NCI-H1930 (cell line): ENCODE results near the gene TNPO3.
"Not testable (repeated sequence)": the region's sequence is repeated elsewhere in the genome, so short reads cannot be mapped to it uniquely, and the experiment has no call there.

ENCODE experiments used
- DNase-seq, 2 experiments: peaks; one replicate each; lab custom pipeline; 2025; lab: John Stamatoyannopoulos, UW

Gene TNPO3

DNA sequence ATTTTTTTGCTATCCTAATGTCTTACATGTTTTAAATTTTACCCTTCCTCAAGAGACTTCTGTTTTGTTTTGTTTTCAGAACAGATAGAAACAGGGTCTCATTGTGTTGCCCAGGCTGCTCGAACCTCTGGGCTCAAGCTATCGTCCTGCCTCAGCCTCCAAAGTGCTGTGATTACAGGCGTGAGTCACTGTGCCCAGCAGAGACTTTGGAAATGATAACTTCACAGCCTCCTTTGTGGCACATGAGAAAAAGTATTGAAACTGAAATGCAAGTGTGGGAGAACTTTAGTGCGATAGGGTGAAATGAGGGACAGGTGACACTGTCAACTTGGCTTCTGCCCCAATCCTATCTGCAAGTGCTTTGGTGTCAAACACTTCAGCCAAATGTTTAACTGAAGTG lies 95.6 kb downstream of the TNPO3 start:
- DNase-seq, result no peak

DNA sequence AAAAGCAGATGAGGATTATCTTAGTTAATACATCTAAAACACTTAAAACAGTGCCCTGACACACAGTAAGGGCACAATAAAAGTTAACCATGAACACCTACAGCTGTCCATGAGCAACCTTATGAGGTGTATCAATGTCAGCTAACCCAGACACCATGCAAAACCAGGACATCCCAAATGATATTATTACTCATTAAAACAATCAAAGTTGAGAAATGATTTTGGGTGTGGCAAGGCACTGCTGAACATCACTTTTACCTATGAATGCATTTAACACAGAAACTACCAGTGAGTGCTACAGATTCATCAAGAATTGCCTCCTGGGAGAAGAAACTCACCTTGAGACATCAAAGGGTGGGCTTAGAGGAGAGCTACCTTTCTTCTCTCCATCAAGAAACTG lies 98.9 kb downstream of the TNPO3 start:
- DNase-seq, result no peak

DNA sequence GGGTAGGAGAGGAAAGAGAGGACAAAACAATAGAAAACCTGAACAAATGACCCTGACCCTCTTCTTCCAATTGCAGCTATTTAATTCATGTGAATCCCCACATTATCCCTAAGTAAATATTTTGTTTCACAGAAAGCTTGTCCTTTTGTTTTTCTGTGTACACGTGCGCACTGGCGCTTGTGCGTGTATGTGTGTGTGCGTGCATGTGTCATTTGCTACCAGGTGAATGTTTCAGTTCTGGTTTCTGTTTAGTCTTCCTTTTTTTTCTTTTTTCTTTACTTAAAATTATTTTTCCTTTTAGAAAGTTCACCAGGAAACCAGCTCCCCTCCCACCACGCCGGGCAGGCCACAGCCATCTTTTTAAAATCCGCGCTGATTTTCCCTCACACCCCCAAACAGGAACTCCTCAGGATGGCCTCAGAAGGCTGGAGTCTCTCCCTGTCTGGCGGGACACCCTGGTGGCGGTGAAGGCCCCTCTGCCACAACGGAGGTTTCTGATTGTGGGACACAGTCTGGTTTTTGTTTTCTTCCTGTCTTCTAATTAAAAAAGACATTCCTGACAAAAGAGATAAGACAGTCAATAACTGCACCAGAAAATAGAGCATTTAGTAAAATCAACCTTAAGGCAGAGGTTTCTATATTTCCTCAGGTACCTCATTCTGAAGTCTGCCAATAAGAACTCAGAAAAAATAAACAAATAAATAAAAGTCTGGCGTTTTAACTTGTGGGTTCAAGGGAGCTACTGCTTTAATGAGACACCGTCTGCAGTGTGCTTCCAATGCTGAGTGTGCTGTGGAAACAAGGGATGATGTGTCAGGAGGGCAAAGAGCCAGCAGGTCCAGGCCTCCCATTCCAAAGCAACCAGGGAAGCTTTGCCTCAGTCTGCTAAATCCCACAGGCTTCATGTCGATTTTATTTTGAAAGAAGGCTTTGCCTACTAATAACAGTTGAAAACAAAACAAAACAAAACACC lies 99.8 kb downstream of the TNPO3 start:
- DNase-seq, result peak in 1 of 2 experiments; percentile 30

DNA sequence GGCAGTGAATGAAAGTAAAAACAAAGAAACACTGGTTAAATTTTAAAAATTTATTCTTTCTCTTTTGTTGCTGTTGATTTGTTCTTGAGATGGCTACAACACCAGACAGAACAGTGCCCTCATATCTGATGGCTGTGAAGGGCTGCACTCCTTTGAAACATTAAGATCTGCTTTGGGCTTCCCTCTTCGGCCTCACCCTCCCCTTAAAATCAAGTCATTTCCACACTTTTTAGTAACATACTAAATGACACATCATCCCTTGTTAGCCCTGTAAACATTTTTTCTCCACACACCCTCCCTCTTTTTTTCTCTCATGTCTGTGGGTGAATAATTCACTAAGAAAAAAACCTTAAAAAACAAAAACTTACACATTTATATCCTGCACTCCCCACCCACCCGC lies 100.8 kb downstream of the TNPO3 start:
- no peak for DNase-seq

DNA sequence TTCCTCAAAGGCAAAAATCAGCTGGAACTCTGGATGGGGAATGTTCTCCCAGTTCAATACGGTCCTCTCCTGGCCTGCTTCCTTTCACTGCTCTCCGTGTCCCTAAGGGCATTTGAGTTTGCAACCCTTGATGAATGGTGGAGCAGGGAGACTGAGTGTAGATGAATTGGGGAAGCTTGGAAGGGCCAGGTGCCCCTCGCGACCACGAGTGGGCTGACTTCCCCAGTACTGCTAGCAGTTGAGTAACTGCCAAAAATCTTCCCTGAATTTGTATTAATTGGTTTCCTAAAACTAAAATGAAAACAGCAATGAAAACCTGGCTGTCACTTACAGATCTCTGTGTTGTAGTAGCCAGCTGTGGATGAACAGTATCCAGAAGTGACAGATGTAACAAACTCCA lies 103.6 kb downstream of the TNPO3 start:
- no peak for DNase-seq

DNA sequence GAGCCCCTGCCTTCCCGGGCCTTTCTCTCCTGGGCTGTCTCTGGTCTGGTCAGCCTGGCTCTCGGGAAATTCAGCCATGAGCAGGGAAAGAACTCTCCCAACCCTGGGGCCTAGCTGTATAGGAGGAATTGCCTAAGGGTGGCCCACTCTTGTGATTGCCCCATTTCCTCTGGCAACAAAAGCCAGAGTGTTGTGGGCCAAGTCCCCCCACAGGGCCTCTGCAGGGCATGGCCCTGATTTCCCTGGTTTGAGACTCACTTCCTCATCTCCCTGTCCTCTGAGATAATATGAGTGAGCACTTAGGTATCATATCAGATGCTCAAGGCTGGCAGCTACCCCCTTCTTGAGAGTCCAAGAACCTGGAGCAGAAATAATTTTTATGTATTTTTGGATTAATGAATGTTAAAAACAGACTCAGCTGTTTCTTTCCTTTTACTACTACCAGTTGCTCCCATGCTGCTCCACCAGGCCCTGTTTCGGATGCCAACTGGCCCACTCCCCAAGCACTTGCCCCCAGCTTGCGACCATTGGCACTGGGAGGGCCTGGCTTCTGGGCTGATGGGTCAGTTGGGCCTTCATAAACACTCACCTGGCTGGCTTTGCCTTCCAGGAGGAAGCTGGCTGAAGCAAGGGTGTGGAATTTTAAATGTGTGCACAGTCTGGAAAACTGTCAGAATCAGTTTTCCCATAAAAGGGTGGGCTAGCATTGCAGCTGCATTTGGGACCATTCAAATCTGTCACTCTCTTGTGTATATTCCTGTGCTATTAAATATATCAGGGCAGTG lies 105.7 kb downstream of the TNPO3 start:
- DNase-seq, result no peak

DNA sequence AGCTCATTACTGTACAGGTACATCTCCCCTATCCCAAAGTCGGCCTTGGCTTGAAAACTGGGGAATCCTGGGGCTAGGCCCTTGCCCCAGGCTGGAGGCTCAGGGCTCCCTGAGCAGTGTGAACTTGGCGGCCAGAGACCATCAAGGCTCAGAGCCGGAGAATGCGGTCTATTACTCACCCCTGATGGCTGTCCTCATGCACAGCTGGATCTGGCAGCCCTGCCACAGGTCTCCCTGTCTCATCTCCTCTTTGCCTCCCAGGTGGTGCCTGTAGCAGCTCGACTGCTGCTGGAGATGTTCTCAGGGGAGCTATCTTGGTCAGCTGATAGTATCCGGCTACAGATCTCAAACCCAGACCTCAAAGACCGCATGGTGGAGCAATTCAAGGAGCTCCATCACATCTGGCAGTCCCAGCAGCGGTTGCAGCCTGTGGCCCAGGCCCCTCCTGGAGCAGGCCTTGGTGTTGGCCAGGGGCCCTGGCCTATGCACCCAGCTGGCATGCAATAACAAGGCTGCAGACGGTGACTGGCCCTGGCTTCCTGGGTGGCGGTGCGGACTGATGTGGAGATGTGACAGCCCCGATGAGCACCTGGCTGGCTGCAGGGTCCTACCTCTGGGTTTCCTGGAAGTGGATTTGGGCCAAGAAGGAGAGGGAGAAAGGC lies 106.5 kb downstream of the TNPO3 start:
- no peak for DNase-seq

DNA sequence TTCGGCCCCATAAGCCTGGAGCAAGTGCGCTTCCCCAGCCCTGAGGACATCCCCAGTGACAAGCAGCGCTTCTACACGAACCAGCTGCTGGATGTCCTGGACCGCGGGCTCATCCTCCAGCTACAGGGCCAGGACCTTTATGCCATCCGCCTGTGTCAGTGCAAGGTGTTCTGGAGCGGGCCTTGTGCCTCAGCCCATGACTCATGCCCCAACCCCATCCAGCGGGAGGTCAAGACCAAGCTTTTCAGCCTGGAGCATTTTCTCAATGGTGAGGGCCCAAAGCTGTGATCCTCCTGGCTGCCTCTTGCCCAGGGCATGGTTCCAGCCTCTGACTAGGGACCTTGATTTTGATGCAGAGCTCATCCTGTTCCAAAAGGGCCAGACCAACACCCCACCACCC lies 107.1 kb downstream of the TNPO3 start:
- no peak for DNase-seq

DNA sequence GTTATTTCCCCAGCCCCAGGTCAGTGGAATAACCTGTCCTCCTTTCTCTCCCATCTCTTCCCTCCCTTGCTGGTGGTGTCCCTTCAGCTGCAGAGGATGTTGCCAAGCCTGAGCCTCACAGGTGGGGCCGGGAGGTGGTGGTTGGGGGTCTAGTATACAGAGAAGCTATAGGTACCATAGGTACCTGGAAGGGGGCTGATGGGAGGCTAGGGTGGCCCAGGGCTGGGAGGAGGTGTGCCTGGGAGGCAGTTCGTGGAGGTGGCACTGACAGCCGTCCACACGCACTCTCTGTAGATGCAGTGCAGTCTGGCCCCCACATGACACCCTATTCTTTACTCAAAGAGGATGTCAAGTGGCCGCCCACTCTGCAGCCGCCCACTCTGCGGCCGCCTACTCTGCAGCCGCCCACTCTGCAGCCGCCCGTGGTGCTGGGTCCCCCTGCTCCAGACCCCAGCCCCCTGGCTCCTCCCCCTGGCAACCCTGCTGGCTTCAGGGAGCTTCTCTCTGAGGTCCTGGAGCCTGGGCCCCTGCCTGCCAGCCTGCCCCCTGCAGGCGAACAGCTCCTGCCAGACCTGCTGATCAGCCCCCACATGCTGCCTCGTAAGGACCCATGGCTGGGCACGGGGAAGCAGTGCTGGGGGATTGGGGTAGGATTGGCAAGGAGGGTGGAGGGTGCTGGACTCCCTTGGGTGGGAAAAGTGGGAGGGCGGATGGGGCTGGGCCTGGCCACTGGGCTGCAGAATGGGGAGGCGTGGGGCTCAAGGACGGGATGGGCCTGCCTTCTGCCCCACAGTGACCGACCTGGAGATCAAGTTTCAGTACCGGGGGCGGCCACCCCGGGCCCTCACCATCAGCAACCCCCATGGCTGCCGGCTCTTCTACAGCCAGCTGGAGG lies 107.7 kb downstream of the TNPO3 start:
- no peak for DNase-seq

DNA sequence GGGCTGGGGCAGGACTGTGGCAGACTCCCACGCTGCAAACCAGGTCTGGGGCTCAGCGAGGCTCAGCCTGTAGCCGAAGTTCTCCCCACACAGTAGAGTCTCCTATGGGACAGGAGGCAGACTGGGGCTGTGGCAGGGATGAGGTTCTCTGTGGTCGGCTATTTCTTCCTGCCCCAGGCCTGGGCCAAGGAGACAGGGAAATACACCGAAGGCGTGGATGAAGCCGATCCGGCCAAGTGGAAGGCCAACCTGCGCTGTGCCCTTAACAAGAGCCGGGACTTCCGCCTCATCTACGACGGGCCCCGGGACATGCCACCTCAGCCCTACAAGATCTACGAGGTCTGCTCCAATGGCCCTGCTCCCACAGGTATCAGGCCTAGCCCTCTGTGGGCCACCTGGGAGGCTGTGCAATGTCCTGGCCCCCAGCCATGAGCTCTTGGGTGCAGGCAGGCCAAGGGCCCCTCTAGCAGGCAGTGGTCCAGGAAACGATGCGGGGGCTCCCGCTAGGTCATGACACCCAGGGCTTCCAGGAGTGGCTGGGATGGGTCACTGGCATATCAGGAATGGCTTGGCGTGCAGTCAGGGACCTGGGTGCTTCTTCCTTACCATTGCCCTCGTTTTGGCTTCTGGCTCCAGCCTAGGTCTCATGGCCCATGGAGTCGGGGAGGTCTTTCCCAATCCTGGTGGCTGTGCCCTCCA lies 109.1 kb downstream of the TNPO3 start:
- DNase-seq, result no peak

DNA sequence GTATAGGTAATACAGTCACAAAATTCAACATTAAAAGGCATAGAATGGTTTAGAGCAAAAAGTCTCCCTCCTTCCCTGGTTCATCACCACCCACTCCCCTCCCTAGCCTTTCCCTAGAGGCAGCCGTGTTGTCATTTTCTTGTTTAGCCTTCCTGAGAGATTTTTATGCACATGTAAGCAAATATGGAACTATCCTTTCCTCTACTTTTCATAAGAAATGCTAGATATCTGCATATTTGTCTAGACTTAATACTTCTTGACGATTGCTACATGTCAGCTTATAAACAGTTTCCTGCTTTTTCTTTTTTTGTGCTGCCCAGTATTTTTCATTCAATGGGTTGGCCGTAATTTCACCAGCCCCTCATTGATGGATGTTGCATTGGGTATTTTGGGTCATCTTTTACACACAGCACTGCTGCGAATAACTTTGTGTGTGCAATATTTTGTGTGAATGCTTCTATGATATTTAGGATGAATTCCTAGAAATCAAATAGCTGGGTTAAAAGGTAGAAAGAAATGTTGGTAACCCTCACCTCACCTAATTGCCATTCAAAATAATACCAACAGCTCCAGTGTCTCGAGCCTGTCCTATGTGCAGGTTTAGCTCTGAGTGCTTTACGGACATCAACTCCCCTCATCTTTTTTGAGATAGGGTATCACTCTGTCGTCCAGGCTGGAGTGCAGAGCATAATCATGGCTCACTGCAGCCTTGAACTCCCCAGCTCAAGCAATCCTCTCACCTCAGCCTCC lies 110.2 kb downstream of the TNPO3 start:
- no peak for DNase-seq

DNA sequence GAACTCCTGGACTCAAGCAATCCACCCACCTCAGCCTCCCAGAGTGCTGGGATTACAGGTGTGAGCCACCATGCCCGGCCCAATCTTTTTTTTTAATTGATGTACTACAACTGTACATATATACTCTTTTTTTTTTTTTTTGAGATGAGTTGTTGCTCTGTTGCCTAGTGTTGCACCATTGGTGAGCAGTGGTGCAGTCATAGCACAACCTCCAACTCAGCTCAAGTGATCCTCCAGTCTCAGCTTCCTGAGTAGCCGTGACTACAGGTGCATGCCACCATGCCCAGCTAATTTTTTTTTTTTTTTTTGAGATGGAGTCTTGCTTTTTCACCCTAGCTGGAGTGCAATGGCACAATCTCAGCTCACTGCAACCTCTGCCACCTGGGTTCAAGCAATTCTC lies 111.7 kb downstream of the TNPO3 start:
- not testable (repeated sequence) for DNase-seq

DNA sequence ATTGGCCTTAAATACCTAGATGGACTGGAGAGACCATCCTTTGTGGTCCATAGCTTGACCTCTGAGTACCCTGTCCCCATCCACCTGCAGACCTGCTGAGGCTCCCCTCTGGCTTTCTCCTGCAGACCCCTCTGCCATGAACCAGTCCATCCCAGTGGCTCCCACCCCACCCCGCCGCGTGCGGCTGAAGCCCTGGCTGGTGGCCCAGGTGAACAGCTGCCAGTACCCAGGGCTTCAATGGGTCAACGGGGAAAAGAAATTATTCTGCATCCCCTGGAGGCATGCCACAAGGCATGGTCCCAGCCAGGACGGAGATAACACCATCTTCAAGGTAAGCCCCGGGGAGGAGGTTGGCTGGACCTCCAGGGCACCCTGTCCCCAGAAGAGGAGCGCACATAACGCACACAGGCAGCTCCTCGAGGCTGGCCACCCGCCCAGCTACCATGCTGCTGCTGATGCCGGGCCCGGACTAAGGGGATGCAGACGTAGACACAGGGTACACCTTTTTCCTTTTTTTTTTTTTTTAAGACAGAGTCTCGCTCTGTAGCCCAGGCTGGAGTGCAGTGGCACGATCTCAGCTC lies 112.9 kb downstream of the TNPO3 start:
- DNase-seq, result no peak

DNA sequence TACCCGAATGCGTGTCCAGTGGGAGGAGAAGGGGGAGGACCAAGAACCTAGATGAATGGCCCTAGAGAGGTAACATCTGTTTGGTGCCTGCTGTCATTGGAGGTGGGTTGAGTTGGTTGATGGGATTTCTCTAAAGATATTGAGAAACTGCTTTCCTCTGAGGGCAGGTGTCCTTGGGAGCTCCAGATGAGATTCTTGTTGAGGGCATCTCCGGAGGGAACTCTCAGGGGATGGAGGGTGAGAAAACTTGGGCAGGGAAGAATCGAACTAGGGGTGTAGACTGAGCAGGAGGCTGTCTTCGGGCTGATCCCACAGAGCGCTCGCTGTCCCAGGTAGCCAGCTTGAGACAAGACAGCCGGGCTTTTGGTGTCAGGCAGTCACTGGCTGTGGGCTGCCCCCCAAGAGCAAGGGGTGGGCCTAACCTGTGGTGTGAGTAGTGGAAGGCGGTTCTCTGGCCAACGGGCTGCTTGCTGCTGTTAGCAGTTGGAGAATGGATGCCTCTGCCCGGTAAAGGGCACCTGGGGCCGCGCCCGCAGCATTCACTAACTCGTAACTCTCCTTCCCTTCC lies 113.5 kb downstream of the TNPO3 start:
- no peak for DNase-seq

DNA sequence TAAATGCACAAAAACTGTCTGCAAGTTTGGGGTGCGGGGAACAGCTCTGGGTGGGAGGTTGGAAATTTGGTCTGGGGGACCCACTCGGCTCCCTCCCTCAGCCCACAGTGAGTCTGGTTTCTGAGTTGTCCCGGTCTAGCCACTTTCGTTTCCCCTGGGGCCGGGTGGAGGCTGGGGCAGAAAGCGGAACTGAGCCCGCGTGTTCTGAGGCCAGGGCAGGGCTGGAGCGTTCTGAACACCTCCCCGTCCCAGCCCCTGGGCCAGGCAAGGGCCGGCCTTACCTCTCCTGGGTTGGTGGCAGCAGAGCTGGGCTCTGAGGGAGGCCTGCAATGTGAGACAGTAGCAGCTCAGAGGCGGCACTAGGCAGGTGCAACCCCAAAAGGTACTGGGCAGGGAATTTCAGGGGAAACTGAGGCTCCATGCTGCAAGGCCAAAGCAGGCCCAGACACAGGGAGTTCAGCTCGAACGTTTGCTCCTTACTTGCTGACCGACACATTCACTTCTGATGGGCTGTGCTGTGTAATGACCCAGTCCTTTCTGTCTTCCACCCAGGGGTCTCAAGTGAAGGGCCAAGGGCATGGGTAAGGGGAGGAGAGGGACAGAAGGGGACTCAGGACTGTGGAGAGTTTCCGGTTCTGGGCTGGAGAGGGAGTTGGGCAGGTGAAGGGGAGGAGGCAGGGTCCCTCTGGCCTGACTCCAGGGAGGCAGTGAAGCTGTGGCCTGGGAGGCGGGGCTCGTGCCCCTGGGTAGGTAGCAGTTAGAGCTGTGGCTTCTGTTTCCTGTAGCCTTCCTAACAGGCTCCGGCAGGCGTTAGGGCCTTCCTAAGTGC lies 114.2 kb downstream of the TNPO3 start:
- no peak for DNase-seq

DNA sequence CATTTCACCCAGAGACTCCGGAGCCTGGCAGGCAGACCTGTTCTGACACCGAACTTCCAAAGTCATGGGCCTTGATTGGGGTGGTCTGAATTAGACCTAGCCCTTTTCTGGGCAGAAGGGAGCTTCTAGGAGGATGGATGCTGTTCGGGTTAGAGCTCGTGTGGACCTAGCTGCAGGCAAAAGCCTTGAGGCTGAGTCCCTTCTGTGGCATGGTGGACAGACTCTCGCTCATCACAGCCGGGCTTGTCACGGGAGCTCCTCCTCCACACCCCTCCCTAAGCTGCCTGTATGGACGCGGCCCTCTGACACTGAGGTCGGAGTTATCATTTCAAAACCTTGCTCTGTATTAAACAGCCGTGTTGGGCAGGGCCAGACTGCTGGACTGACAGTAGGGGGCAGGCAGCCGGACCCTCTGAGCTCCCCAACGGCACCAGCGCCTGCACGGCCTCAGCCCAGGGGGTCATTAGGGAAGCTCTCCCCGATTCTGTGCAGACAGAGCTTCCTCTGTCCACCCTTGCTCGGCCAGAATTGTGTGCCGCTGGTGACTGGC lies 115.0 kb downstream of the TNPO3 start:
- DNase-seq, result no peak

DNA sequence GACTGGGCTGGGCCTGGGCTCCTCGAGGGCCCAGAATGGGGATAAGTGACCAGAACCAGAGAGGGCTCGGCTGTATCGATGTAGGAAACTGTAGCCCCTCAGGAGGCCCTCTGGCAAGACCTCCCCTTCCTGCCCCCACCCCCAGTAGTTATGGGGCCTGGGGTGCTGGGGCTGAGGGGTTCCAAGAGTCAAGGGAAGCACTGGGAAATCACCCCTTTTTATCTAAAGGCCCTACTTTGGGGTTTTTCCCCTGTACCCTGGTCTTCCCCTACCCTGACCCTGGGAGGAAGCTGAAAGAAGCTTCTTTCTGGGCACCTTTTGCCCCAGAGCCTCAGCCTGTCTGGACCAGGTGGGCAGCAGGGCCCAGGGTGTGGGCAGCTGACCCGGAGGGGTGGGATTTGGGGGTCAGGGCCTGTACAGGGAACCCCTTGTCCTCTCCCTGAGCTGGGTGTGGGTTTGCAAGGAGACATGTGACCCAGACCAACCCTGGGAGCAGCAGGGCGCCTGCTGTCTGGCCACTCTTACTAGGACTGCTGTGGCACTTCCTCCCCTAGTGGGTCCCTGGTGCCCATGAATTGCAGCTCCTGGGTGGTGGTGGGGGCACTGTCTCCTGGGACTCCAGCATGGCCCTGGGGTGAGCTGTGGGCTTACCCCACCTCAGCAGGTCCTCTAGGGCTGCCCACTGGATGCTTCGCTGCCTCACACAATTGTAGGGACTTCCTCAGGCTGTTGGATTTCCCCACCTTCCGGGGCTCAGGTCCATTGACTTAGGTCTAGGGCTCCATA lies 115.6 kb downstream of the TNPO3 start:
- DNase-seq, result no peak
